EH (cell line): ENCODE measurements around the gene TMEM150B.
A peak's percentile ranks its signal among the peaks of the same experiment; 100 is the strongest.

Experiments
- DNase-seq: peaks from one replicate; pipeline ENCODE4 v3.0.0-alpha.2; 2015; ENCODE audit warnings: low read depth

Gene TMEM150B

DNA sequence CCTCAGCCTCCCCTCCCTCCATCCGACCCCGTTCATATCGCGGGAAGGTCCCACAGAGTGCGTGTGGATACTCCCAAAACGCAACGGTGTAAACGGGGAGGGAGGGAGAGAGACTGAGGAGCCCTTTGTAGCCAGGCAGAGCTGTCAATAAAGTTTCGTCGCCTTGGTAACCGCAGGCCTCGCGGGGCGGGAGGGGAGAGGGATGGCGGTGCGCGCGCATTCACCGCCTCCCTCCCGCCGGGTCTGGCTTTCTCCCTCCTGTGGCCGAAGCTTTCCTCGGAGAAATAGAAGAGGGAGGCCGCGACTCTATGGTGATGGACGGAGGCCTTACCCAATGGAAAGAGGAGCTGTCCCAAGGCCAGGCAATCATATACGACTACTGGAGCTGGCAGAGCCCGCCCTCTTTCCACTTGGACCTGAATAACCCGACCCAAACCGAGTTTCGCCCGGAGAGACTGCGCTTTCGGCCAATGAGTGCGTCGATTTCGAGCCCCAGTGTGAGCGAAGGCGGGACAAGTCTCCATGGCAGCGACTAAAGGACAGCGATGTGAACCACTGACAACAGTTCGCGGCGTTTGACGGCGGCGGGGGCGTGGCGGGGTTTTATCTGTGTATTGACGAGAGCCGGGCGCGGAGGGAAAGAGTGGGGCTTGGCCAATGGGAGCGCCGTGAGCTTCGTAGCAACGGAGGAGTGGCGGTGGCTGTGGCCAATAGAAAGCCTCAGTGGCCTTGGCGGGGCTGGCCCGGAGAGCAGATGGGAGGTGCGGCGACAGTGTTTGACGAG lies 14.2 kb upstream of the TMEM150B start, which contains the start of gene KMT5C:
Gene KMT5C, plus strand, starts transcription at position 772 of the 784 bp plus-strand sequence. CDS start 2,061 bp downstream, outside the sequence.
- DNase-seq: peak; percentile 100

DNA sequence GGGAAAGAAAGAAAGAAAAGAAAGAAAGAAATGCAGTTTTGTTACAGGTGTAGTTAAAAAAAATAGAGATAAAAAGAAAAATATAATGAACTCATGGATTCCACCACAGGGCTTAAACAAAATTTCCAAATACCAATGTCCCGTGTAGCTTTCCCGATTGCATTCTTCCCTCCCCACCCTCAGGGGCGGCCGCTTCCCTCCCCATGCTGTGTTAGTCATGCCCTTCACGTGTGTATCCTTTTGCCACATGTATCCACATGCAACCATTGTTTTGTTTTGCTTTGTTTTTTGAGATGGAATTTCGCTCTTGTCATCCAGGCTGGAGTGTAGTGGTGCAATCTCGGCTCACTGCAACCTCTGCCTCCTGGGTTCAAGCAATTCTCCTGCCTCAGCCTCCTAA lies 11.0 kb upstream of the TMEM150B start:
- DNase-seq: peak; percentile 53

DNA sequence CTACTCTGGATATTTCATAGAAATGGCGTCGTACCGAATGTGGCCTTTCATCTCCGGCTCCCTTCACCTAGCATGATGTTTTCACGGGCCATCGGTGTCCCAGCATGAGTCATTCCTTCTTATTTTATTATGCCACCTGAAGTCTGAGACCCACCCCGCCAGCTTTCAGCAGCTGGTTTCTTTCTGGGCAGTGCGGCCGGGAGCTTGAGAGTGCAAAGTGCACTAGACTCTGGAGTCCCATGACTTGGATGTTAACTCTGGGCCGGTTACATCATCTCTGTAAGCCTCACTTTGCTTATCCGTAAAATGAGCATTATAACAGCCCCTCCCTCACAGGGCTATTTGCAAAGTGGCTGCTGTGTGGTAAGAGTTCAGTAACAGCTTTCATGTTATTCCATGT lies 8.7 kb upstream of the TMEM150B start:
- no peak for DNase-seq

DNA sequence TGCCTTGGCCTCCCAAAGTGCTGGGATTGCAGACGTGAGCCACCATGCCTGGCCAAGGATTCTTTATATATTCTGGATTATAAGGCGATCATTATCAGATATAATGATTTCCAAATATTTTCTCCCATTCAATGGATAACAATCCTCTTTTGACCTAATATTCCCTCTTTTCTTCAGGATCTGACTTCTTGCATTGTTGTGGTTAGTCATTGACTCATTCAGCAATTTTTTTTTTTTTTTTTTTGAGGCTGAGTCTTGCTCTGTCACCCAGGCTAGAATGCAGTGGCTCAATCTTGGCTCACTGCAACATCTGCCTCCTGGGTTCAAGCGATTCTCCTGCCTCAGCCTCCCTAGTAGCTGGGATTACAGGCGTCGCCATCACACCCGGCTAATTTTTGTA lies 4.7 kb upstream of the TMEM150B start:
- peak; percentile 63 for DNase-seq

DNA sequence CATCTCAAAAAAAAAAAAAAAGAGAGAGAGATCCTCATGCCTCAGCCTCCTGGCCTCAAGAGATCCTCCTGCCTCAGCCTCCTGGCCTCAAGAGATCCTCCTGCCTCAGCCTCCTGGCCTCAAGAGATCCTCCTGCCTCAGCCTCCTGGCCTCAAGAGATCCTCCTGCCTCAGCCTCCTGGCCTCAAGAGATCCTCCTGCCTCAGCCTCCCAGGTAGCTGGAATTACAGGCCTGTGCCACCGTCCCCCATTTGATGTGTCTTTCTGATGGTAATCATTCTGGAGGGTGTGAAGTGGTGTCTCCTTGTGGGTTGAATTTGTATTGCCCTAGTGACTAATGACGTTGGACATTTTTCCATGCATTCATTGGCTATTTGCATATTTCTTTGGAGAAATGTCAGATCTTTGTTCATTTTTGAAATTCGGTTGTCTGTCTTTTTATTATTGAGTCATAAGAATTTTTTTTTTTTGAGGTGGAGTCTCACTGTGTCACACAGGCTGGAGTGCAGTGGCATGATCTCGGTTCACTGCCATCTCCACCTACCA lies 3.7 kb upstream of the TMEM150B start:
- peak; percentile 31 for DNase-seq

DNA sequence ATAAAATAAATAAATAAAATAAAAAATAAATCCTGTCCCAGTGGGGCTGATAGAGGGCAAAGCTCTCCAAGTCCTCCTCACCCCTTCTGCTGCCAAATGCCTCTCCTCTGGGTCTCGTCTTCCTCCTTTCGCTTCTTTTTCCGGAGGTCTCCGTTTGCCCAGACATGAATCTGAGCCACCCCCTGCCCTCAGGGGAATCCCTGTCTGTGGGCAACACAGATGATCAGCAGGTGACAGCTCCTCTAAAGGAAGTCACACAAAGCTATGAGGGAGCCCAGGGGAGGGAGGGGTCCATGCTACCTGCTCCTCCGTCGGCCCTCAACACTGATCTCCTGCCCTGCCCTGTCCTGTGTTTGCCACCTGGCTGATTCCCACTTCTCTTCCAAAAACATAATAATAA lies 479 bp downstream of the TMEM150B start:
- no peak for DNase-seq

DNA sequence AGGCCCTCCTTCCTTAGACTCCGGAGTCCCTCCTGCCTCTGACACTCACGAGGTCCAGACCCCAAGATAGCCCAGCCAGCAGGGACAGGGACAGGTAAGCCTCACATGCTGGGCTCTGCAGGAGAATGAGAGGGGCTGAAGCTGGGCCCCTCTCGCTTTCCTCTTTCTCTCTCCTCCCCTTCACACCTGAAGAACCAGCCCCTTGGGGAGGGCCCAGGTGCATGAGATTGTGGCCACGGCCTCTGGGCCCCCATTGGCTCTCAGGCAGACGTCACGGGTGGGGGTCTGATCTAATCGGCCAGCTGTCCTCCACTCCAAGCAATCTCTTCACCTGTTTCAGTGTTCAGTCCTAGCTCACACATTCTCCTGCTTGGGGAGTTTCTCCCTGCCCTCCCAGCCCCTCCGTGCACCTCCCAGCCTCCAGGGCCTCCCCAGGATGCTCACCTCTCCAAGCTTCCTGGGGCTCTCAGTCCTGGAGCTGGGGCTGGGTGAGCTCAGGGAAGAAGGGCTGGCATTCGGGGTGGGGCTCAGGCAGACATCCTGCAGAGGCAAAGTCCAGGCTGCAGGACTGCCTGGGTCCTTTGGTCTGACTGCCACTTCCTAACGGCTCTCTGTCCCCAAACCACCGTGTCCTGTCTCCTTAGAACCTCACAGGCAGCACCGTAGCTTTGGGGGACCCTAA lies 2.8 kb downstream of the TMEM150B start:
- no peak for DNase-seq

DNA sequence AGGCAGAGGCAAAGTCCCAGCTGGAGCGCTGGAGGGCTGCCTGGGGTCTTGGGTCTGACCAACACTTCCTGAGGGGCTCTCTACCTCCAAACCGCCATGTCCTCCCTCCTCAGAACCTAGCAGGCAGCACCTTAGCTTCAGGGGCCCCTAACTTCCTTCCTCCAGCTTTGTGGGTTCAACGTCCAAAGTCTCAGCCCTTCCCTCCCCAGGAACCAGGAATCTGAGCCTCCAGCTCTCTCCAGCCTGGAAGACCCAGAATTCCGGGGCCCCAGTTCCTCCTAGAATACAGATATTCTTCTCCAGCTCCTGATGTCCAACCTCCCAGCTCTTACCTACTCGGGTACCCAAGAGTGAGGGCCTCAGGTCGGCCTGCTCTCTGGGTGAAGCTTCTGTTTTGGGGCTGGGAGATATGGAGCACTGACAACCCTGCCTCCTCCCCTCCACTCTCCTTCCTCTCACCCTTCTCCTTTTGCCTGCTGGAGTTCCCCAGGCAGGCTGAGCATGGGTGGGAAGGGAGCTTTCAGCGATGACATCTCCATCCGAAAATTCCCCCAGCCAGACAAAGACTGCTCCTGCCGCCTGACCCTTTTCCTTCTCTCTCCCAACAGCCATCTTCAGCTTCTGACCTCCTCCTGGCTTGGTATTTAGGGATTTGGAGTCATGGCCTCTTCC lies 3.5 kb downstream of the TMEM150B start:
- DNase-seq: no peak

DNA sequence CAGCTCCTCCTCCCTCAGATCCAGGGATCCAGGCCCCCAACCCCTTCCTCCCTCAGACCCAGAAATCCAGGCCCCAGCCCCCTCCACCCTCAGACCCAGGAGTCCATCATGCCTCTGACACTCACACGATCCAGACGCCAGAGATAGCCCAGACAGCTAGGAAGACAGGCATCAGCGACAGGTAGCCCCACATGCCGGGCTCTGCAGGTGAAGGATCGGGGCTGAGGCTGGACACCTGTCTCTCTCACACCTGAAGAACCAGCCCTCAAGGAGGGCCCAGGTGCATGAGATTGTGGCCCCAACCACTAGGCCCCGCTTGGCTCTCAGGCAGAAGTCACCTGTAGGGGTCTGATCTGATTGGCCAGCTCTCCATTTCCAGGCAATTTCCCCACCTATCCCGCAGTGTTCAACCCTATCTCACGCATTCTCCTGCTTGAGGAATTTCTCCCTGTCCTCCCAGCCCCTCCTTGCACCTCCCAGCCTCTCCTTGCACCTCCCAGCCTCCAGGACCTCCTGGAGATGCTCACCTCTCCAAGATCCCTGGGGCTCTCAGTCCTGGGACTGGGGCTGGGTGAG lies 4.2 kb downstream of the TMEM150B start:
- no peak for DNase-seq

DNA sequence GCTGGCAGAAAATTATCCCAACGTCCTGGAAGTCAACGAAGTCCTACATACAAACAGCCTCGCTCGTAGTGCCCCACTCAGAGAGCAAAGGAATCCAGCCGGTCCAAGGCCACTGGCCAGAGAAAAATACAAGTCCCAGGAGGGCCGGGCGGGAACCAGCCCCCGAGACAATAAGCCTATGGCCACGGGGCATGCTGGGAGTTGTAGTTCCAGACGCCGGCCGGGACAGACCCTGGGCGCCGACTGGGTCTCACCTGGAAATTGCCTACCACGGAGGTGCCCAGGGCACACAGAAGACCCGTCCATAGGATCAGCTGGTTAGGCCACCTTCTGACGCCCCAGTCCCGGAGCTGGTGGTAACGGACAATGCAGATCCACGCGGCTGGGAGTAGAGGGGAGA lies 5.4 kb downstream of the TMEM150B start:
- peak; percentile 60 for DNase-seq

DNA sequence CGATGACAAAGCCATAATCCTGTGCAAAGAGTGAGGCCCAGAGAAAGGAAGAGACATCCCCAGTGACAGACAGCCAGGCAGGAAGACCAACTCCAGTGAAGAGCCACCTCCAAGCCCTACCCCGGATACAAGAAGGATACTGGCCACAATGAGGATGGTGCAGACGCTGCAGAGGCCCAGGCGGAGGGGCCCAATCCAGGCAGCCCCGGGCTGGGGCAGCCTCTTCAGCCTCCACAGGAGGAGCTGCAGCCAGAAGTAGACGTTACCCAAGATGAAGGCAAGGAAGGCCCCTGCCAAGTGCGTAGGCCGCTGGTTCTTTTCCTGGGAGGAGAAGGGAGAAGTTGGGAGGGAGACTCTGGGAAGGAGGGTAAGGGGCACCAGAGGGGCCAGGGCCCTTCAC lies 8.5 kb downstream of the TMEM150B start:
- no peak for DNase-seq

DNA sequence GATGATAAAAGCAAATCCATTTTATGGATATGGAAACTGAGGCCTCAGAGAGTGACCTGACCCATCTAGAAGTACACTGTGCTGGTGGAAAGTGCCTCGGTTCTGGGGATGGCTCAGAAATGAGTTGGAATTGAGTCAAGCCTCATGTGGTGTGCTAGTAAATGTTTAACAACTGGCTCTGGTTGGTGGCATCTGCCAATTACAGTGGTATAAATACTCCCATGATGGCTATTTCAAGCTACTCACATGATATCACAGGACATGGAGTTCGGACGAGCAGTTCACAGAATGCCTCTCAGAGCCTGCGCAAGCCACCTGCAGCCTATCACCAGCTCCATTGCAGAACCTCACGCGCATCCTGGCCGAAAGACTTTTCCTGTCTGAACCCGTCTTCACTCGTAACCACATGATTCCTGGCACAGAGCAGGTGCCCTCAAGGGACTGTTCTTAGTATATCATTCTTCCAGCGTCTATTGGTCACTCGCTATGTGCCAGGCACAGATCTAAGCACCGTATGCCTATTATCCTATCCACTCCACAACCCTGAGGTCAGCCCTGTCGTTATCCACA lies 9.1 kb downstream of the TMEM150B start:
- DNase-seq: no peak

DNA sequence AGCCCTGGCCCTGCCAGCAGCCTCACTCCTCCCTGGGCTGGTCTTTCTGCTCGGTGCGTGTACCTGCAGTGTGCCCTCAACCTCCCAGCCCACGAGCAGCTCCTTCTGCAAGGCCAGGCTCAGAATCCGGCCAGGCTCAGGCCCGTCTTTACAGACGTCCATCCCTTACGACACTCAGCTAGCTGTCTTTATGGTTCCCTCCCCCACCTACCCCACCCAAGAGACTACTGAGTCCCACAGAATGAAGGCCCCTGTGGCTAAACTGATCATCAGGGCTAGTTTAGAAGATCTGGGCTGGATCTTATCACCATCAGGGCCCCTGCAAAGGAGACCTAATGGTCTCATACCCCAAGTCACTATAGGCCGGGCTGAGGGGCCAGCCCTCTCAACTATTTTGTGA lies 10.7 kb downstream of the TMEM150B start:
- no peak for DNase-seq

DNA sequence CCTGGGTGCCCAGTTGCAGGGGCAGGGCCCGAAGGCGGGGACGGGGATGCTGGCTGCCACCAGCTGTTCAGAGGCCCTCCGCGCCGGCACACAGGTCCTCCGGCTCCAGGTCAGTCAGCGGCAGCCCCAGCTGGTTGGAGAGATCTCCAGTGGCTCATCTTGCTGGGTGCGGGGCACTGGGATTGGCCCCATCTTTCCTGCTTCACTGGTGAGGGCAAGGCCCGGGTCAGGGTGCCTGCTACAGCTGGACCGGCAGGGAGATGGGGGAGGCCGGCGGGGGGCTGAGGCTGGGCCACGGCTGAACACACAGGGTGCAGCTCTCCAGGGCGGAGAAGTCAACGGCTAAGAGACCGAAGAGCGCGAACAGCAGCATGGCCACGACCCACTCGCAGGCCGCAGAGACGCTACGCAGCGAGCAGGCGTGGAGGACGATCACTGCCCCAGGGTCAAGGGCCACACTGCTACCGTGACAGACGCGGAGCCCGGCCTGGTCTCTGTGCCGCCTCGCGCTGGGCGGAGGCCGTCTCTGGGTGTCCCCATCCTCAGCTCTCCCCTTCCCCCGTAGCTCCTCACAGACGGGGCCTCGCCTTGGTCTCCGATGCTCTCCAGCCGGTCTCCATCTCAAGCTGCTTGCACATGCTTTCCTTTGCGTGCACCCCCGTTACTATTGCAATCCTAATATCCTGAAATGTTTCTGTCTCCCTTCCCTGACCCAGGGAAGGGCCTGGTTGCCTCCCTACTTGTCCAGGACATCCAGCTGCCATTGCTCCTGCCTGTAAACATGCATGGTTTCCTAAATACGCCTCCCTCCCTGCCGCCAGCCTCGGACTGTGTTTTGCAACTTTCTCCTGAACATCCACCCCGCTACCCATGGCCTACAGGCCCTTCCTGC lies 12.3 kb downstream of the TMEM150B start:
- no peak for DNase-seq

DNA sequence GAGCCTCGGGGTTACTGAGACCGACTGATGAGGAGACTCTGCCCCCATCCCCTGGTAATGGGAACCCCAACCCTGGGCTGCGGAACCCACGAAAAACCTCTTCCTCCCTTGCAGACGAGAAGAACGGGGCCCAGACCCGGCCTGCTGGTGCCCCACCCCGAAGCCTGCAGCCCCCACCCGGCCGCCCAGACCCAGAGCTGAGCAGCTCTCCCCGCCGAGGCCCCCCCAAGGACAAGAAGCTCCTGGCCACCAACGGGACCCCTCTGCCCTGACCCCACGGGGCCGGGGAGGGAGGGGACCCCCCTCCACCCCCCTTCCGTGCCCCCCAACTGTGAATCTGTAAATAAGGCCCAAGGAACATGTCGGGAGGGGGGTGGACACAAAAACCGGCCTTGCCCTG lies 13.3 kb downstream of the TMEM150B start:
- DNase-seq: no peak

DNA sequence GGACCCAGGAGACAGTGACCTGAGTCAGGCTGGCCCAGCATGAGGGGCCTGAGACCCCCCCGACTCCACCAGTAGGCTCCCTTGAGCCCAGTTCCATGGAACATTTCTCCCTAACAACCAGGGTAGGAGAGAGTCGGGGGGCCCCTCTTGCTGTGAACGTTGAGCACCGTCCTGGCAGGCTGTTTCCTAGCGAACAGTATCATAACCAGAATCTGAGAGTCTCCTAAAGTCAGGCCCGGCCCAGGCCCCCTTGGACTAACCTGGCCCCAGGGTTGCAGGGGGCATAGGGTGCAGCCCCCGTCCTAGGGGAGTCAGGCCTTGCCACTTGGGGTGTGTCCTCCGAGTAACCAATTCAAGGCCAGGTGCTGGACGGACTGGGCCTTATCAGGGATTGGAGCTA lies 13.7 kb downstream of the TMEM150B start:
- no peak for DNase-seq

DNA sequence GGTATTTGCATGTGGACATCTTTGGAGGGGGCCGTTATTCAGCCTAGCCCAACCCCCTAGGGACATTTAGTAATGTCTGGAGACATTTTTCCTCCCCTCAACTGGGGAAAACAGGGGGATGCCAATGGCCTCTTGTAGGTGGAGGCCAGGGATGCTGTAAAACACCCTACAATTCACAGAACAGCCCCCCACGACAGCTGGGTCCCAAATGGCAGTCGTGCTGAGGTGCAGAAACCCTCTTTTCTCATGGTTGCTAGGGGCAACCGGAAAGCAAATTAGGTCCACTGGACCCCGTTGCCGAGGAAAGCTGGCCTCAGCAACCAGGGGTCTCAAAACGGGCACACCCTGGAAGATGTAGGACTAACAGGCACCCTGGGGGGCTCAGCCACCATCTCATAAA lies 14.6 kb downstream of the TMEM150B start:
- DNase-seq: no peak

DNA sequence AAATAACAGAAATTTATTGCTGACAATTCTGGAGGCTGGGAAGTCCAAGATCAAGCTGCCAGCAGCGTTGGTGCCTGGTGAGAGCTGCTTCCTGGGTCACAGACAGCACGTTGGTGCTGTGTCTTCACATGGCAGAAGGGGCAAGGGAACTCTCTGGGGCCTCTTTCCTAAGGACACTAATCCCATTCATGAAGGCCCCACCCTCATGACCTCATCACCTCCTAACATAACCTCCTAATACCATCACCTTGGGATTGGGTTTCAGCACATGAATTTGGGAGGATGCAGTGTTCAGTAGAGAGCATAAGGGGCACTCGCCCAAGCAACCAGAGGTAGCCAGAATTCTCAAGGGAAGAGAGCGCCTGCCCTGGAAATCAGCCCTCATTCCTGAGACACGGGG lies 15.7 kb downstream of the TMEM150B start:
- no peak for DNase-seq

DNA sequence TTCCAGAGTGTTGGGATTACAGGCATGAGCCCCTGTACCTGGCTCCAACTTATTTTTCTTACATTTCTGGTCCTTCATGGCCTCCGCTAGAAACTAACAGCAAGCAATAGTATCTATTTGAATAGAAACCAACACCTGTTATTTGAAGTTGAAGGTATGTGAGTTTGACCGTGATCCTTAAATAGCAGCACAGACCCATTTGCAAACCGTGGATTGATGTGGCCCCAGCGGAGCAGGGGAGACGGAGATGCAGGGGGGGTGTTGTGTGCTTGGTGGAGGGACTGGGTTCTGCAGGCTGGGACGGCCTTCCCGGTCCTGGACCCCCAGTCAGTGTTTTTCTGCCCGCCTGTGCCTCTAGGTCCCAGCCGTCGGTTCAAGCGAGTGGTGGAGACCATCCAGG lies 16.9 kb downstream of the TMEM150B start:
- no peak for DNase-seq

DNA sequence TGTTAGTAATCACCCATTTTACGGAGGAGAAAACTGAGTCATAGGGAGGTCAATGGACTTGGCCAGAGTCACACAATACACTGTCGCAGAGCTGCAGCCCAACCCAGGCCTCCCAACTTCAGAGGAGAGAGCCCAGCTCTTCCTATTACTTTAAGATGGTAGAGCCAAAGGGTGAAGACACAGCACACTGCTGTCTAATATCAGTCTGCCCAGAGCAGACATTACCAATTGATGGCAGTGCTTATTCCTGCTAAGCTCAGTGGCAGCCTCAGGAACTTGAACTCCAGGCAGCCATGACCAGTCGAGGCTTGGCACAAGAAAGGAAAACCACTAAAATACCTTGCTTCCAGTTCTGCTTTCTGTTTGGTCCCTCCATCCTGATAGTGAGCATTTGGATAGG lies 18.4 kb downstream of the TMEM150B start:
- no peak for DNase-seq

DNA sequence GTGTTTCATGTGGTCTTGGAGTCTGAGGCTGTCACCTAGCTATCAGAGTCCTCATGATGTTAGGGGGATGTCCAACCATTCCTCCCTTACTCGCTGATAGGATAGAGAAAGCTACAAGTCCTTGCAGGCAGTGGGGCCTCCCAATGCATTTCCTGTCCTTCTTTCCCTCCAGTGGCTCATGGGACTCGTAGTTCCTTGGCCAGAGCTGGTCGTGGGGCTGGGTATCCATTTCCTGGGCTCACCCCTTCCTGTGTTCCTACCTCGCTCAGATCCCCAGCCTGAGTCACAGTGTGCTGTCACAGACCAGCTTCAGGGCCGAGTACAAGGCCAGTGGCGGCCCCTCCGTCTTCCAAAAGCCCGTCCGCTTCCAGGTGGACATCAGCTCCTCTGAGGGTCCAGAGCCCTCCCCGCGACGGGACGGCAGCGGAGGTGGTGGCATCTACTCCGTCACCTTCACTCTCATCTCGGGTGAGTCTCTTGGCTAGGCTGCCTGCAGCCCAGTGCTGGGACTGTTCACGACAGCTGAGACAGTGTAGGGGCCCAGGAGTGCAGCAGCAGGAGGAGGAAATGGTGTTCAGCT lies 19.1 kb downstream of the TMEM150B start:
- DNase-seq: no peak
